ENCODE data around the gene SH3RF3. TPM values are rescaled to one million over a fixed set of nuclear protein-coding genes. Genes with fewer than 3 reads are reported as not detected.

The SH3RF3 gene
- polyA plus RNA-seq, 1 donor (not counting 4 experiments of a cell fraction or from before 2014, with no cell fraction given), result 0.08 TPM

GRCh38 chr2:109411640-109412325 lies 282.8 kb downstream of the SH3RF3 start:
- DNase-seq (ENCODE audit: low read depth, low spot score), result no peak
- no peak overlapping the region for H2AFZ ChIP-seq (ENCODE audit: control insufficient read depth, low read length)
- TF ChIP-seq EZH2 (IDR thresholded peaks at IDR 0.05; ENCODE audit: low read length) (no peak), CTCF (optimal IDR thresholded peaks at IDR 0.05 in 1 of 3, IDR thresholded peaks at IDR 0.05 in 1 of 3, conservative IDR thresholded peaks at IDR 0.05 in 1 of 3; ENCODE audit: extremely low read depth in 1 of 3, insufficient read depth in 2 of 3, low read length in 3 of 3) (no peak)
- no peak for FAIRE-seq
- no peak overlapping the region for H3K4me2 ChIP-seq (ENCODE audit: control insufficient read depth, extremely low read depth, insufficient read depth, low read depth, low read length)
- H3K4me3 ChIP-seq (ENCODE audit: control insufficient read depth in 2 of 3, extremely low read depth in 1 of 3, insufficient read depth in 2 of 3, low read depth in 1 of 3, low read length in 3 of 3), result no peak overlapping the region
- H3K27ac ChIP-seq (ENCODE audit: control insufficient read depth, insufficient read depth, low read length), result no peak overlapping the region
- H4K20me1 ChIP-seq (ENCODE audit: control insufficient read depth, extremely low read depth, insufficient read depth, low read length), result no peaks in the 10 kb centered on the region
- H3K27me3 ChIP-seq (ENCODE audit: control insufficient read depth, extremely low read depth, insufficient read depth, low read length), result peaks cover under 1% of the 10 kb centered on the region
- dilution Hi-C loops (cut with MboI; ENCODE audit: extremely low pct_ligation_motif_present, low sequenced_read_pairs), result no loop called here
- no peaks in the 10 kb centered on the region for H3K79me2 ChIP-seq (ENCODE audit: control insufficient read depth, insufficient read depth, low read length)
- no peak overlapping the region for H3K9ac ChIP-seq (ENCODE audit: control insufficient read depth, extremely low read depth, insufficient read depth, low read length)
- H3K9me1 ChIP-seq (ENCODE audit: control insufficient read depth, extremely low read depth, insufficient read depth, low read length), result no peaks in the 10 kb centered on the region
- H3K9me3 ChIP-seq (ENCODE audit: control insufficient read depth, low read depth, low read length), result no peaks in the 10 kb centered on the region
- peaks cover 26% of the 10 kb centered on the region for H3K4me1 ChIP-seq (ENCODE audit: control insufficient read depth, extremely low read depth, insufficient read depth, low read length)
- no peaks in the 10 kb centered on the region for H3K36me3 ChIP-seq (ENCODE audit: control insufficient read depth in 2 of 2, extremely low read depth in 1 of 2, insufficient read depth in 2 of 2, low read length in 2 of 2)

DNA sequence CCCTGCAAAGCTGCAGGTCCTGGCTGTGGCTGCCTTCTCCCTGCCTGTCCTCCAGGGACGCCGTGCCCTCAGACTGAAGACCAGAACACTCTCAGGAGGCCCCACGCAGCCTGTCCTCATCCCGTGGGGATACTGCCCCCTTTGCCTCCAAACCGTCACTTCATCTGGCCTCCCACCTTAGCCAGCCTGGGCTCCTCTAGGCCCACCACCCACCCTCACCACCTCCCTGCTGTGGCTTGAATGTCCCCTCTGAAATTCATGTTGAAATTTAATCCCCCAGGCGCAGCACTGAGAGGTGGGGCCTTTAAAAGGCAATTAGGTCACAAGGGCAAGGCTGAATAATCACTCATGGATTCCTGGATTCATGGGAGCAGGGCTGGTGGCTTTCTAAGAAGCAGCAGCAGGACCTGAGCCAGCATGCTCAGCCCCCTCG lies 286.6 kb downstream of the SH3RF3 start:
- Histone ChIP-seq H3K4me2 (ENCODE audit: control insufficient read depth, extremely low read depth, insufficient read depth, low read depth, low read length) (no peak overlapping the region), H4K20me1 (ENCODE audit: control insufficient read depth, extremely low read depth, insufficient read depth, low read length) (no peaks in the 10 kb centered on the region), H3K9ac (ENCODE audit: control insufficient read depth, extremely low read depth, insufficient read depth, low read length) (no peak overlapping the region), H3K27me3 (ENCODE audit: control insufficient read depth, extremely low read depth, insufficient read depth, low read length) (peaks cover 36% of the 10 kb centered on the region), H2AFZ (ENCODE audit: control insufficient read depth, low read length) (no peak overlapping the region), H3K27ac (ENCODE audit: control insufficient read depth, insufficient read depth, low read length) (no peak overlapping the region), H3K4me1 (ENCODE audit: control insufficient read depth, extremely low read depth, insufficient read depth, low read length) (no peaks in the 10 kb centered on the region), H3K4me3 (ENCODE audit: control insufficient read depth in 2 of 3, extremely low read depth in 1 of 3, insufficient read depth in 2 of 3, low read depth in 1 of 3, low read length in 3 of 3) (no peak overlapping the region), H3K9me3 (ENCODE audit: control insufficient read depth, low read depth, low read length) (no peaks in the 10 kb centered on the region), H3K9me1 (ENCODE audit: control insufficient read depth, extremely low read depth, insufficient read depth, low read length) (no peaks in the 10 kb centered on the region), H3K79me2 (ENCODE audit: control insufficient read depth, insufficient read depth, low read length) (no peaks in the 10 kb centered on the region), H3K36me3 (ENCODE audit: control insufficient read depth in 2 of 2, extremely low read depth in 1 of 2, insufficient read depth in 2 of 2, low read length in 2 of 2) (no peaks in the 10 kb centered on the region)
- DNase-seq (ENCODE audit: low read depth, low spot score) (no peak), FAIRE-seq (no peak)
- TF ChIP-seq EZH2 (IDR thresholded peaks at IDR 0.05; ENCODE audit: low read length) (no peak), CTCF (optimal IDR thresholded peaks at IDR 0.05 in 1 of 3, IDR thresholded peaks at IDR 0.05 in 1 of 3, conservative IDR thresholded peaks at IDR 0.05 in 1 of 3; ENCODE audit: extremely low read depth in 1 of 3, insufficient read depth in 2 of 3, low read length in 3 of 3) (no peak)
- dilution Hi-C loops (cut with MboI; ENCODE audit: extremely low pct_ligation_motif_present, low sequenced_read_pairs), result no loop called here

All from keratinocyte (primary cell).